Measurements from ENCODE around the gene ENTPD1. TPM values are rescaled to one million over a fixed set of nuclear protein-coding genes. Genes with fewer than 3 reads are reported as not detected.
"Not testable (repeated sequence)": the region's sequence is repeated elsewhere in the genome, so short reads cannot be mapped to it uniquely, and the experiment has no call there.

Gene ENTPD1
- polyA plus RNA-seq, 3 donors from 2014 or later: 1.8 to 4.3 (median 1.8) TPM

GRCh38 chr10:95860166-95860940, 104.4 kb downstream of the ENTPD1 start:
- H3K9me3 Mint-ChIP-seq: no peaks in the 10 kb centered on the region
- no peak overlapping the region for H3K4me3 Mint-ChIP-seq
- H3K36me3 Mint-ChIP-seq: peaks cover 0 to 6% (median 0%) of the 10 kb centered on the region in 3 donors
- no peak overlapping the region for H3K27ac Mint-ChIP-seq
- peaks cover 0 to 3% (median 0%) of the 10 kb centered on the region in 3 donors for H3K27me3 Mint-ChIP-seq (ENCODE audit: low read depth in 3 of 3)
- no peak for DNase-seq
- H3K4me1 Mint-ChIP-seq: peaks cover 5 to 8% of the 10 kb centered on the region in 2 donors

- peaks cover 0 to 3% (median 0%) of the 10 kb centered on the region in 3 donors for H3K36me3 Mint-ChIP-seq
- no peak for DNase-seq
- H3K27ac Mint-ChIP-seq: no peak overlapping the region
Measured at GRCh38 chr10:95861386-95861785, 105.4 kb downstream of the ENTPD1 start.

DNA sequence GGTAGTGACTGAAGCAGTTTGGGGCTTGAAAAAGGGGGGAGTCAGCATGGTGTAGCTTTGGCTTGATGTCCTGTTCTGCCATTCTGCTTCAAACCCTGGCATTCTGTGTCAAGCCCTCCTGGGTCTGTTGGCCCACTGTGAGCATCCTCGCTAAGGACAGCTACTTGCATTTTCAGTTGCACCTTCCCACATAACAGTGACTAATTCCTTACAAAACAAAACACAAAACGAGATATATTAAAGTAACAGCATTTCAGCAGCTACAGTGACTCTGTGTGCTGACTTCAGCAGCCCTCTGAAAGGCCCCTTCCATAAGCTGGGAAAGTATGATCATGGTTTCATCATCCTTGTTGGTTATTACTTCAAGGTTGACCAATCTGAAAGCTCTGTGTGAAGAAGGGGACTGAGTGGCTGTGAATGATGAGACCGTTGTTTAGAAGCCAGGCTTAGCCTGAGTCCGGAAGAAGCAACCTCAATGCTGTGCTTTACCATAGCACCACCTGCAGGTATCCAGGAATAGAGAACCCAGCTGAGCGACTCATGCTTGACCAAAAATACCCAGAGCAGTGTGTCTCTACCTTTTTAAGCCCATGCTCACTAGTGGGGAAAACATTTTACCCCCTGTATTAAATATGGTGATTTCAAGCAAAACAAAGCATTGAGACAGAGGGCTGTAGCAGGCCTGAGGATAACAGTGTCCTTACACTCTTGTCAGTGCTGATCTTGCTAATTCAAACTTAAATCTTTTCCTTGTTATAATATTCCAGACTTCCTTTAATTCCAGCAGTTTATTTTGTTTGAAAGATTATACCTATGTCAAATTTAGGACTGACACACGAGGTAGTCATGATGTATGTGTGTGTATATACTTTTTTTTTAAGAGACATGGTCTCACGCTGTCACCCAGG, 109.2 kb downstream of the ENTPD1 start:
- DNase-seq: peak; percentile 42 to 57 (median 50)
- peak overlapping the region in 1 of 5 donors; percentile 23 for H3K4me3 Mint-ChIP-seq
- no peaks in the 10 kb centered on the region for H3K9me3 Mint-ChIP-seq
- H3K36me3 Mint-ChIP-seq: peaks cover 0 to 3% (median 0%) of the 10 kb centered on the region in 3 donors
- no peaks in the 10 kb centered on the region for H3K27me3 Mint-ChIP-seq (ENCODE audit: low read depth in 3 of 3)
- H3K27ac Mint-ChIP-seq: peak overlapping the region in 4 of 6 donors; percentile 14 to 60 (median 34)
- peaks cover 5 to 10% of the 10 kb centered on the region in 2 donors for H3K4me1 Mint-ChIP-seq

More at GRCh38 chr10:95861386-95861785, 105.4 kb downstream of the ENTPD1 start:
- H3K27me3 Mint-ChIP-seq (ENCODE audit: low read depth in 3 of 3): no peaks in the 10 kb centered on the region
- H3K4me3 Mint-ChIP-seq: no peak overlapping the region
- H3K9me3 Mint-ChIP-seq: no peaks in the 10 kb centered on the region
- H3K4me1 Mint-ChIP-seq: peaks cover 5 to 10% of the 10 kb centered on the region in 2 donors

- no peak for DNase-seq
- H3K4me3 Mint-ChIP-seq: no peak overlapping the region
- peaks cover 5 to 10% of the 10 kb centered on the region in 2 donors for H3K4me1 Mint-ChIP-seq
- H3K9me3 Mint-ChIP-seq: no peaks in the 10 kb centered on the region
- peaks cover 0 to 6% (median 3%) of the 10 kb centered on the region in 3 donors for H3K36me3 Mint-ChIP-seq
- peak overlapping the region in 1 of 6 donors; percentile 81 for H3K27ac Mint-ChIP-seq
- H3K27me3 Mint-ChIP-seq (ENCODE audit: low read depth in 3 of 3): no peaks in the 10 kb centered on the region
Measured at GRCh38 chr10:95865814-95866466, 110.0 kb downstream of the ENTPD1 start.

GRCh38 chr10:95866467-95866842, 110.5 kb downstream of the ENTPD1 start:
- H3K36me3 Mint-ChIP-seq: peaks cover 0 to 6% (median under 1%) of the 10 kb centered on the region in 3 donors

DNA sequence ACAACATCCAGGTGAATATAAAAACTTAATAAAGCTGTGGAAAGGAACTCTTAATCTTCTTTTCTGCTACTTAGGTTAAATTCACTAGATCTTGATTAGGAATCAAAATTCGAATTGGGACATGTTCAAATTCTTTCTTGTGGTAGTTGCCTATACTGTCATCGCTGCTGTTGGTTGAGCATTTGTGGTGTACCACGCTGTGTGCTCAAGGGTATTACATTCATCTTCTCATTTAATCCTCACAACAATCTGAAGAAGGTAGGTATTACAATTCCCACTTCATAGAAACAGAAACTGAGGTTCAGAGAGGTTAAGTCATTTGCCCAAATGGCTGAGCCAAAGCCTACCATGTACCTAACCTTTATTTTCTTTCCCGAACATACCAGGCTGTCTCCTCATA, 111.9 kb downstream of the ENTPD1 start:
- Mint-ChIP-seq H3K27me3 (ENCODE audit: low read depth in 3 of 3) (no peaks in the 10 kb centered on the region), H3K9me3 (no peaks in the 10 kb centered on the region), H3K4me1 (peaks cover 5 to 10% of the 10 kb centered on the region in 2 donors), H3K27ac (no peak overlapping the region), H3K36me3 (peaks cover 0 to 16% (median 5%) of the 10 kb centered on the region in 3 donors), H3K4me3 (no peak overlapping the region)
- DNase-seq: no peak

More at GRCh38 chr10:95866467-95866842, 110.5 kb downstream of the ENTPD1 start:
- H3K27me3 Mint-ChIP-seq (ENCODE audit: low read depth in 3 of 3): no peaks in the 10 kb centered on the region
- peaks cover 5 to 10% of the 10 kb centered on the region in 2 donors for H3K4me1 Mint-ChIP-seq
- no peak overlapping the region for H3K27ac Mint-ChIP-seq
- H3K9me3 Mint-ChIP-seq: no peaks in the 10 kb centered on the region
- DNase-seq: no peak
- no peak overlapping the region for H3K4me3 Mint-ChIP-seq

DNA sequence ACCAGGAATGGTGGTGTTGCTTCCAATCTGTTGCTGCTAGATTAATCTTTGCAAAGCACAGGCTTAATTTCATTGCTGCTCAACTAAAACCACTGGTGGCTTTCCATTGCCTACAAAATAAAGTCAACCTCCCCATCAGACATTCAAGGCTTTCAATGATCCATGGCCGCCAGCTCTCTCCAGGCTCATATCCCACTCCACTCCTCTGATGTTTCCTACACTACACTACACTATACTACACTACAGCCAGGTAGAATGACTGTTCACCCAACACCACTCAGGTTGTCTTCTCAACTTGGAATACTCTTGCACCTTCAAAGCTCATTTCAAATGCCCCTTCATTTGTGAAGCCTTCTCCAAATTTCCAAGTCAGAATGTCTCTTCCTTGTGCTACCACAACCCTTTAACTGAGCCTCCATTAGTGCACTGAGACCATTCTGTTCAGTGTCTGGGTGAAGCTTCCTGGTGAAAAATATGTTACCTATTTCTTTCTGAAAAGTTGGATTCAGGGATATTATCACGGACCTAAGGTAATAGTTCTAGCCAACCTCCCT, 116.3 kb downstream of the ENTPD1 start:
- Mint-ChIP-seq H3K4me1 (no peaks in the 10 kb centered on the region), H3K27ac (peak overlapping the region in 1 of 6 donors; percentile 48), H3K27me3 (ENCODE audit: low read depth in 3 of 3) (no peaks in the 10 kb centered on the region), H3K4me3 (no peak overlapping the region), H3K36me3 (peaks cover 20 to 43% (median 38%) of the 10 kb centered on the region in 3 donors), H3K9me3 (no peaks in the 10 kb centered on the region)
- DNase-seq: no peak

DNA sequence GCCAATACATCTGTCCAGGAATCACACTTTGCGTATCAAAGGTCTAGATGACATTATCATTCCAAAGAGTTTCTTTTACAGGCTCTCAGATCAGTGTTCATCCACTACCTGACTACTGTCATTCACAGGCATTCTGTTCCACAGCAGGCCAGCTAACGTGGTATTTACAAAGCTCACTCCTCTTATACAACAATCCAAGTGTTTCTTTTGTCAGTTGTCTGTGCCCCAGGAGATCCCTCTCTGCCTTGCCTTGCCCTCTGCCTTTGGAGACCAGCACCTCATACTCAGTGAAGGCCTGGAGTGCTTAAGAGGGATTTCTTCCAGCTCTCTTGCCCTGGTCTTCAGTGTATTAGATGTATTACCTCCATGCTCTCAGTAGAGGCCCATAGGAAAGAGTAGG, 117.2 kb downstream of the ENTPD1 start:
- no peaks in the 10 kb centered on the region for H3K9me3 Mint-ChIP-seq
- no peak for DNase-seq
- H3K27ac Mint-ChIP-seq: no peak overlapping the region
- peaks cover 20 to 43% (median 38%) of the 10 kb centered on the region in 3 donors for H3K36me3 Mint-ChIP-seq
- no peaks in the 10 kb centered on the region for H3K27me3 Mint-ChIP-seq (ENCODE audit: low read depth in 3 of 3)
- no peaks in the 10 kb centered on the region for H3K4me1 Mint-ChIP-seq
- no peak overlapping the region for H3K4me3 Mint-ChIP-seq

- no peaks in the 10 kb centered on the region for H3K27me3 Mint-ChIP-seq (ENCODE audit: low read depth in 3 of 3)
- DNase-seq: no peak
- H3K36me3 Mint-ChIP-seq: peaks cover 20 to 46% (median 38%) of the 10 kb centered on the region in 3 donors
Measured at GRCh38 chr10:95873651-95874050, 117.7 kb downstream of the ENTPD1 start.

GRCh38 chr10:95874783-95875182, 118.8 kb downstream of the ENTPD1 start:
- not testable (repeated sequence) for H3K27ac Mint-ChIP-seq; H3K4me3 Mint-ChIP-seq; DNase-seq; H3K9me3 Mint-ChIP-seq; H3K4me1 Mint-ChIP-seq; H3K27me3 Mint-ChIP-seq (ENCODE audit: low read depth in 3 of 3)
- H3K36me3 Mint-ChIP-seq: peaks cover 20 to 47% (median 39%) of the 10 kb centered on the region in 3 donors

More at GRCh38 chr10:95873651-95874050, 117.7 kb downstream of the ENTPD1 start:
- Mint-ChIP-seq H3K9me3 (no peaks in the 10 kb centered on the region), H3K4me1 (no peaks in the 10 kb centered on the region), H3K27ac (no peak overlapping the region), H3K4me3 (no peak overlapping the region)

GRCh38 chr10:95876756-95877155, 120.8 kb downstream of the ENTPD1 start:
- no peak overlapping the region for H3K27ac Mint-ChIP-seq
- no peak overlapping the region for H3K4me3 Mint-ChIP-seq
- no peaks in the 10 kb centered on the region for H3K27me3 Mint-ChIP-seq (ENCODE audit: low read depth in 3 of 3)
- H3K9me3 Mint-ChIP-seq: no peaks in the 10 kb centered on the region
- H3K4me1 Mint-ChIP-seq: no peaks in the 10 kb centered on the region
- peaks cover 20 to 44% (median 40%) of the 10 kb centered on the region in 3 donors for H3K36me3 Mint-ChIP-seq
- DNase-seq: no peak

DNA sequence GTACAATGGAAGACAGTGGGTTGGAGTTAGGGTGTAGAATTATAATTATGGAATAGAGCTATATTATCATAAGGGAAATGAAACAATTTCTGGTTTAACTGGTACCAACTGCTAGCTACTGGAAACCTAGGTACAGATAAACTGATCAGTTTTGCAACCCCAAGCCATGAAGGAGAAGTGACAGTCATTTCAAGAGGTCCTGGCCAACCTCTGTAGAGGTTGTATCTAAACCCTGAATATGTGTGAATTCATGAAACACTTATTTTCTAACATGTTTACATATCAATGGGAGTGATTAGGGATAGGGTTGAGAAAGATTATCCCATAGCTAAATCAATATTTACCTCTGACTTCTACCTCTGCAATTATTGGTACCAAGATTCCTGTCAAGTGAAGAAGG, 121.9 kb downstream of the ENTPD1 start:
- Mint-ChIP-seq H3K4me3 (no peak overlapping the region), H3K4me1 (no peaks in the 10 kb centered on the region), H3K9me3 (no peaks in the 10 kb centered on the region), H3K36me3 (peaks cover 20 to 39% (median 32%) of the 10 kb centered on the region in 3 donors), H3K27ac (no peak overlapping the region), H3K27me3 (ENCODE audit: low read depth in 3 of 3) (no peaks in the 10 kb centered on the region)
- no peak for DNase-seq

GRCh38 chr10:95880704-95881103, 124.7 kb downstream of the ENTPD1 start:
- no peaks in the 10 kb centered on the region for H3K9me3 Mint-ChIP-seq
- H3K27me3 Mint-ChIP-seq (ENCODE audit: low read depth in 3 of 3): no peaks in the 10 kb centered on the region
- no peak overlapping the region for H3K4me3 Mint-ChIP-seq
- no peak overlapping the region for H3K27ac Mint-ChIP-seq
- no peaks in the 10 kb centered on the region for H3K4me1 Mint-ChIP-seq
- peaks cover 4 to 14% (median 12%) of the 10 kb centered on the region in 3 donors for H3K36me3 Mint-ChIP-seq
- DNase-seq: no peak

All from immature natural killer cell (primary cell).